GM23338 (cell line): ENCODE data around the gene OS9. TPM values are rescaled to one million over a fixed set of nuclear protein-coding genes. Genes with fewer than 3 reads are reported as not detected.

ENCODE experiments used
- ATAC-seq: fragments of 200-7000 bp; cut with Tn5 transposase; 3 replicates; pipeline ENCODE4 v1.9.1; 2020
- DNase-seq: peaks from one replicate; pipeline ENCODE4 v3.0.0-alpha.2; 2015; ENCODE audit warnings: low spot score
- H2AFZ ChIP-seq: fragments of 200-600 bp; sonication (generic); 2 replicates; pipeline ENCODE4 v1.8.0; 2016; ENCODE audit warnings: antibody characterized with exemption, mild to moderate bottlenecking, moderate library complexity
- H3F3A ChIP-seq: fragments of 200-600 bp; sonication (generic); replicated peaks from 2 replicates; pipeline ENCODE4 v1.8.0; 2017; ENCODE audit warnings: antibody characterized with exemption, mixed run types, low read depth
- H3K27ac ChIP-seq: fragments of 200-600 bp; sonication (generic); 2 replicates; pipeline ENCODE4 v1.6.1; 2016; ENCODE audit warnings: low read depth
- H3K27me3 ChIP-seq: fragments of 200-600 bp; sonication (generic); 2 replicates; pipeline ENCODE4 v1.8.0; 2016; ENCODE audit warnings: mild to moderate bottlenecking, mixed run types, moderate library complexity; ENCODE audit not compliant: insufficient read depth
- H3K36me3 ChIP-seq: fragments of 200-600 bp; sonication (generic); 2 replicates; pipeline ENCODE4 v1.8.0; 2016; ENCODE audit warnings: mild to moderate bottlenecking; ENCODE audit not compliant: insufficient read depth
- H3K4me1 ChIP-seq: fragments of 200-600 bp; sonication (generic); 2 replicates; pipeline ENCODE4 v1.8.0; 2016; ENCODE audit warnings: mild to moderate bottlenecking, moderate library complexity; ENCODE audit not compliant: insufficient read depth
- H3K4me2 ChIP-seq: fragments of 200-600 bp; sonication (generic); 2 replicates; pipeline ENCODE4 v1.7.1; 2017; ENCODE audit warnings: mixed run types
- H3K4me3 ChIP-seq: fragments of 200-600 bp; sonication (generic); 2 replicates; pipeline ENCODE4 v1.6.1; 2016; ENCODE audit warnings: mixed run types
- H3K79me2 ChIP-seq: fragments of 200-600 bp; sonication (generic); replicated peaks from 2 replicates; pipeline ENCODE4 v1.8.0; 2017; ENCODE audit warnings: mild to moderate bottlenecking; ENCODE audit not compliant: insufficient read depth
- H3K9me2 ChIP-seq: fragments of 200-600 bp; sonication (generic); 2 replicates; pipeline ENCODE4 v1.8.0; 2017; ENCODE audit not compliant: insufficient read depth
- H4K20me1 ChIP-seq: fragments of 200-600 bp; sonication (generic); replicated peaks from 2 replicates; pipeline ENCODE4 v1.8.0; 2017; ENCODE audit warnings: mild to moderate bottlenecking; ENCODE audit not compliant: insufficient read depth
- H3K27ac Mint-ChIP-seq: 2 replicates; pipeline ENCODE4 v1.8.0; 2020; ENCODE audit warnings: inconsistent platforms, mild to moderate bottlenecking, moderate library complexity, mixed read lengths
- H3K27me3 Mint-ChIP-seq: 3 replicates; pipeline ENCODE4 v1.8.0; 2022; ENCODE audit warnings: low read depth, mild to moderate bottlenecking, moderate library complexity, mixed read lengths, inconsistent platforms; ENCODE audit not compliant: insufficient read depth, poor library complexity
- H3K36me3 Mint-ChIP-seq: 3 replicates; pipeline ENCODE4 v1.8.0; 2021; ENCODE audit warnings: low read depth, mild to moderate bottlenecking, inconsistent platforms, moderate library complexity, mixed read lengths
- H3K4me1 Mint-ChIP-seq: 3 replicates; pipeline ENCODE4 v1.8.0; 2020; ENCODE audit warnings: mild to moderate bottlenecking, inconsistent platforms, mixed read lengths
- H3K4me3 Mint-ChIP-seq: 3 replicates; pipeline ENCODE4 v1.8.0; 2021; ENCODE audit warnings: moderate library complexity, mild to moderate bottlenecking, inconsistent platforms, mixed read lengths
- H3K9me3 Mint-ChIP-seq: 3 replicates; pipeline ENCODE4 v1.8.0; 2020; ENCODE audit warnings: moderate library complexity, mild to moderate bottlenecking, inconsistent platforms, mixed read lengths
- EZH2phosphoT487 ChIP-seq: fragments of 200-600 bp; sonication (generic); IDR thresholded peaks from one replicate; pipeline ENCODE4 v1.8.1; 2018; ENCODE audit warnings: antibody characterized with exemption; ENCODE audit not compliant: unreplicated experiment
- JUNB ChIP-seq: IDR thresholded peaks from one replicate; pipeline ENCODE4 v1.6.1; 2016; ENCODE audit warnings: antibody characterized with exemption; ENCODE audit not compliant: unreplicated experiment
- ZNF331 ChIP-seq: fragments of 250-450 bp; sonication (Bioruptor Pico); IDR thresholded peaks from 2 replicates; pipeline ENCODE4 v1.5.0; 2020; ENCODE audit warnings: low read depth, mild to moderate bottlenecking, moderate library complexity
- ZNF462 ChIP-seq: fragments of 250-450 bp; sonication (Bioruptor Pico); IDR thresholded peaks from 2 replicates; pipeline ENCODE4 v1.5.0; 2020; ENCODE audit warnings: mild to moderate bottlenecking, moderate library complexity
- polyA plus RNA-seq: library from polyadenylated mRNA; unstranded; fragments of >200 nt; fragmentation: Nextera tagmentation; extraction: Ambion mirVana; gene quantifications from 2 replicates; pipeline ENCODE4 v1.2.1, GENCODE V29; 2016
- total RNA-seq: library from RNA; depleted of rRNA; stranded (reverse); fragments of >200 nt; shearing (Covaris generic); gene quantifications from 2 replicates; pipeline ENCODE4 v1.2.3, GENCODE V29; 2014
- TF ChIP-seq, protein P1 (sequence below), 2 experiments: fragments of 200-600 bp in 1 of 2; sonication (generic) in 1 of 2; conservative IDR thresholded peaks; 2 replicates each; pipeline versions ENCODE4 v1.5.1 to v1.6.1; 2016 to 2017; ENCODE audit warnings: antibody characterized with exemption in 2 of 2, low read depth in 2 of 2, mild to moderate bottlenecking in 2 of 2, moderate library complexity in 1 of 2
- TF ChIP-seq, protein P2 (sequence below): IDR thresholded peaks from 2 replicates; pipeline ENCODE4 v1.6.1; 2016; ENCODE audit warnings: antibody characterized with exemption
- TF ChIP-seq, protein P3 (sequence below): IDR thresholded peaks from one replicate; pipeline ENCODE4 v1.6.1; 2018; ENCODE audit warnings: antibody characterized with exemption; ENCODE audit not compliant: unreplicated experiment

OS9 gene
- total and polyA plus RNA-seq, 2 experiments from 2014 or later: 27.5 to 79.7 TPM

- TF ChIP-seq ZNF462 (CRISPR knock-in tag): no peak
- TF ChIP-seq, protein P1, sequence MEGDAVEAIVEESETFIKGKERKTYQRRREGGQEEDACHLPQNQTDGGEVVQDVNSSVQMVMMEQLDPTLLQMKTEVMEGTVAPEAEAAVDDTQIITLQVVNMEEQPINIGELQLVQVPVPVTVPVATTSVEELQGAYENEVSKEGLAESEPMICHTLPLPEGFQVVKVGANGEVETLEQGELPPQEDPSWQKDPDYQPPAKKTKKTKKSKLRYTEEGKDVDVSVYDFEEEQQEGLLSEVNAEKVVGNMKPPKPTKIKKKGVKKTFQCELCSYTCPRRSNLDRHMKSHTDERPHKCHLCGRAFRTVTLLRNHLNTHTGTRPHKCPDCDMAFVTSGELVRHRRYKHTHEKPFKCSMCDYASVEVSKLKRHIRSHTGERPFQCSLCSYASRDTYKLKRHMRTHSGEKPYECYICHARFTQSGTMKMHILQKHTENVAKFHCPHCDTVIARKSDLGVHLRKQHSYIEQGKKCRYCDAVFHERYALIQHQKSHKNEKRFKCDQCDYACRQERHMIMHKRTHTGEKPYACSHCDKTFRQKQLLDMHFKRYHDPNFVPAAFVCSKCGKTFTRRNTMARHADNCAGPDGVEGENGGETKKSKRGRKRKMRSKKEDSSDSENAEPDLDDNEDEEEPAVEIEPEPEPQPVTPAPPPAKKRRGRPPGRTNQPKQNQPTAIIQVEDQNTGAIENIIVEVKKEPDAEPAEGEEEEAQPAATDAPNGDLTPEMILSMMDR (conservative IDR thresholded peaks at IDR 0.05; ENCODE audit: low read depth in 2 of 2): no peak
- TF ChIP-seq, protein P2, sequence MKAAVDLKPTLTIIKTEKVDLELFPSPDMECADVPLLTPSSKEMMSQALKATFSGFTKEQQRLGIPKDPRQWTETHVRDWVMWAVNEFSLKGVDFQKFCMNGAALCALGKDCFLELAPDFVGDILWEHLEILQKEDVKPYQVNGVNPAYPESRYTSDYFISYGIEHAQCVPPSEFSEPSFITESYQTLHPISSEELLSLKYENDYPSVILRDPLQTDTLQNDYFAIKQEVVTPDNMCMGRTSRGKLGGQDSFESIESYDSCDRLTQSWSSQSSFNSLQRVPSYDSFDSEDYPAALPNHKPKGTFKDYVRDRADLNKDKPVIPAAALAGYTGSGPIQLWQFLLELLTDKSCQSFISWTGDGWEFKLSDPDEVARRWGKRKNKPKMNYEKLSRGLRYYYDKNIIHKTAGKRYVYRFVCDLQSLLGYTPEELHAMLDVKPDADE: no peak
- no peak for TF ChIP-seq ZNF331
- no peak for TF ChIP-seq EZH2phosphoT487
- no peak for TF ChIP-seq JUNB
These were observed 21.9 kb downstream of the OS9 start (continued) for GRCh38 chr12:57715786-57716185.

- Histone ChIP-seq H3K27ac (no peak overlapping the region), H3K27me3 (no peaks in the 10 kb centered on the region), H3K36me3 (peaks cover 6% of the 10 kb centered on the region; the same call in 1 of the 2 replicates), H3K4me3 (no peak overlapping the region), H2AFZ (no peak overlapping the region), H3K79me2 (no peaks in the 10 kb centered on the region), H4K20me1 (no peaks in the 10 kb centered on the region), H3F3A (no peaks in the 10 kb centered on the region), H3K4me2 (no peak overlapping the region), H3K4me1 (no peaks in the 10 kb centered on the region), H3K9me2 (no peaks in the 10 kb centered on the region)
- DNase-seq (no peak), ATAC-seq (no peak)
- Mint-ChIP-seq H3K27me3 (peaks cover 3% of the 10 kb centered on the region), H3K4me1 (no peaks in the 10 kb centered on the region; the same call in 2 of the 3 replicates), H3K4me3 (no peak overlapping the region), H3K9me3 (no peaks in the 10 kb centered on the region), H3K27ac (no peak overlapping the region), H3K36me3 (peaks cover 19% of the 10 kb centered on the region)
- TF ChIP-seq, protein P3, sequence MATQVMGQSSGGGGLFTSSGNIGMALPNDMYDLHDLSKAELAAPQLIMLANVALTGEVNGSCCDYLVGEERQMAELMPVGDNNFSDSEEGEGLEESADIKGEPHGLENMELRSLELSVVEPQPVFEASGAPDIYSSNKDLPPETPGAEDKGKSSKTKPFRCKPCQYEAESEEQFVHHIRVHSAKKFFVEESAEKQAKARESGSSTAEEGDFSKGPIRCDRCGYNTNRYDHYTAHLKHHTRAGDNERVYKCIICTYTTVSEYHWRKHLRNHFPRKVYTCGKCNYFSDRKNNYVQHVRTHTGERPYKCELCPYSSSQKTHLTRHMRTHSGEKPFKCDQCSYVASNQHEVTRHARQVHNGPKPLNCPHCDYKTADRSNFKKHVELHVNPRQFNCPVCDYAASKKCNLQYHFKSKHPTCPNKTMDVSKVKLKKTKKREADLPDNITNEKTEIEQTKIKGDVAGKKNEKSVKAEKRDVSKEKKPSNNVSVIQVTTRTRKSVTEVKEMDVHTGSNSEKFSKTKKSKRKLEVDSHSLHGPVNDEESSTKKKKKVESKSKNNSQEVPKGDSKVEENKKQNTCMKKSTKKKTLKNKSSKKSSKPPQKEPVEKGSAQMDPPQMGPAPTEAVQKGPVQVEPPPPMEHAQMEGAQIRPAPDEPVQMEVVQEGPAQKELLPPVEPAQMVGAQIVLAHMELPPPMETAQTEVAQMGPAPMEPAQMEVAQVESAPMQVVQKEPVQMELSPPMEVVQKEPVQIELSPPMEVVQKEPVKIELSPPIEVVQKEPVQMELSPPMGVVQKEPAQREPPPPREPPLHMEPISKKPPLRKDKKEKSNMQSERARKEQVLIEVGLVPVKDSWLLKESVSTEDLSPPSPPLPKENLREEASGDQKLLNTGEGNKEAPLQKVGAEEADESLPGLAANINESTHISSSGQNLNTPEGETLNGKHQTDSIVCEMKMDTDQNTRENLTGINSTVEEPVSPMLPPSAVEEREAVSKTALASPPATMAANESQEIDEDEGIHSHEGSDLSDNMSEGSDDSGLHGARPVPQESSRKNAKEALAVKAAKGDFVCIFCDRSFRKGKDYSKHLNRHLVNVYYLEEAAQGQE: no peak
- TF ChIP-seq, protein P1 (conservative IDR thresholded peaks at IDR 0.05; ENCODE audit: low read depth in 2 of 2): no peak
These were observed 22.4 kb downstream of the OS9 start for GRCh38 chr12:57716305-57716704.
